Measurements from ENCODE around the gene HBB. TPM values are rescaled to one million over a fixed set of nuclear protein-coding genes. Genes with fewer than 3 reads are reported as not detected.

HBB gene
- total RNA-seq, 1 donor from 2014 or later: not detected

GRCh38 chr11:5203366-5203765 is 23.5 kb downstream of the HBB start:
- Mint-ChIP-seq H3K4me3 (no peak overlapping the region), H3K9me3 (no peaks in the 10 kb centered on the region), H3K4me1 (no peaks in the 10 kb centered on the region), H3K27ac (no peak overlapping the region), H3K36me3 (no peaks in the 10 kb centered on the region), H3K27me3 (ENCODE audit: insufficient read depth, low read depth) (no peaks in the 10 kb centered on the region)
- H3K4me1 ChIP-seq: peaks cover 9% of the 10 kb centered on the region
- no peak overlapping the region for H3K27ac ChIP-seq
- TF ChIP-seq EZH2 (IDR thresholded peaks at IDR 0.05) (no peak), EZH2phosphoT487 (IDR thresholded peaks at IDR 0.05) (no peak)
- TF ChIP-seq, protein P1, sequence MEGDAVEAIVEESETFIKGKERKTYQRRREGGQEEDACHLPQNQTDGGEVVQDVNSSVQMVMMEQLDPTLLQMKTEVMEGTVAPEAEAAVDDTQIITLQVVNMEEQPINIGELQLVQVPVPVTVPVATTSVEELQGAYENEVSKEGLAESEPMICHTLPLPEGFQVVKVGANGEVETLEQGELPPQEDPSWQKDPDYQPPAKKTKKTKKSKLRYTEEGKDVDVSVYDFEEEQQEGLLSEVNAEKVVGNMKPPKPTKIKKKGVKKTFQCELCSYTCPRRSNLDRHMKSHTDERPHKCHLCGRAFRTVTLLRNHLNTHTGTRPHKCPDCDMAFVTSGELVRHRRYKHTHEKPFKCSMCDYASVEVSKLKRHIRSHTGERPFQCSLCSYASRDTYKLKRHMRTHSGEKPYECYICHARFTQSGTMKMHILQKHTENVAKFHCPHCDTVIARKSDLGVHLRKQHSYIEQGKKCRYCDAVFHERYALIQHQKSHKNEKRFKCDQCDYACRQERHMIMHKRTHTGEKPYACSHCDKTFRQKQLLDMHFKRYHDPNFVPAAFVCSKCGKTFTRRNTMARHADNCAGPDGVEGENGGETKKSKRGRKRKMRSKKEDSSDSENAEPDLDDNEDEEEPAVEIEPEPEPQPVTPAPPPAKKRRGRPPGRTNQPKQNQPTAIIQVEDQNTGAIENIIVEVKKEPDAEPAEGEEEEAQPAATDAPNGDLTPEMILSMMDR (IDR thresholded peaks at IDR 0.05): no peak
- no peak overlapping the region for H3K4me2 ChIP-seq
- no peak overlapping the region for H3K4me3 ChIP-seq
- H3K36me3 ChIP-seq: no peaks in the 10 kb centered on the region
- no peak overlapping the region for H2AFZ ChIP-seq (replicated peaks)
- no peaks in the 10 kb centered on the region for H3K9me3 ChIP-seq (ENCODE audit: low read depth)
- no peaks in the 10 kb centered on the region for H3F3A ChIP-seq (ENCODE audit: low read depth)
- no peak for DNase-seq (ENCODE audit: low spot score)
- no peaks in the 10 kb centered on the region for H3K79me2 ChIP-seq (ENCODE audit: low read depth)
- no peaks in the 10 kb centered on the region for H3K27me3 ChIP-seq
- no peaks in the 10 kb centered on the region for H4K20me1 ChIP-seq (ENCODE audit: low read depth)
- H3K9ac ChIP-seq: no peak overlapping the region

DNA sequence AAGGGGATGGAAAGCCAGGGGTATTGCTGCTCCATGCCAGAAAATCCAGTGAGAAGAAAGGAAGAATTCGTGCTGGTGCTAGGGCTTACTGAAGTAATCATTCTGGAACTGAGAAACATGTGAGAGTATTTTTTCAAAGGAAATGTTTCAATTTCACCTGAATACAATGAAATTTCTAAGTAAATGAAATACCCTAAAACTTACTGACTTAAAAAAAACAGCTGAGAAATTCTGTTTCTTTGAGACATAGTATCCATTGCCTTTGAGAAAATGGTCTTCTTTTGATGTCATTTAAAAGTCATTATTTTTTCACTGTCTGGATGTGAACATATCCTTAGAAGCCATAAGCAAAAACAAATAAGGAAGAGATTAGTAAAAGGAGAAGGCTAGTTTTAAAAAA is 26.3 kb downstream of the HBB start, which contains the start of gene OR51V1:
OR51V1 (minus strand) TSS at position 101 of the 400 bp plus-strand sequence; CDS start at position 101, 0 bp downstream.
- H3K27me3 Mint-ChIP-seq (ENCODE audit: insufficient read depth, low read depth): no peaks in the 10 kb centered on the region
- H3K36me3 Mint-ChIP-seq: no peaks in the 10 kb centered on the region
- Histone ChIP-seq H3K27ac (no peak within 1 kb of the TSS), H3K9ac (no peak within 1 kb of the TSS), H3K79me2 (ENCODE audit: low read depth) (no peaks in the 10 kb centered on the region), H3K36me3 (no peaks in the 10 kb centered on the region), H3K27me3 (no peaks in the 10 kb centered on the region), H3K4me1 (peaks cover 19% of the 10 kb centered on the region), H3K9me3 (ENCODE audit: low read depth) (no peaks in the 10 kb centered on the region), H2AFZ (replicated peaks) (peak within 1 kb of the TSS; percentile 35), H3F3A (ENCODE audit: low read depth) (no peaks in the 10 kb centered on the region), H3K4me3 (no peak within 1 kb of the TSS), H3K4me2 (no peak within 1 kb of the TSS), H4K20me1 (ENCODE audit: low read depth) (no peaks in the 10 kb centered on the region)
- H3K27ac Mint-ChIP-seq: no peak within 1 kb of the TSS
- H3K9me3 Mint-ChIP-seq: no peaks in the 10 kb centered on the region
- DNase-seq (ENCODE audit: low spot score): no peak
- TF ChIP-seq EZH2phosphoT487 (IDR thresholded peaks at IDR 0.05): no peak
- TF ChIP-seq, protein P1 (IDR thresholded peaks at IDR 0.05): no peak
- no peak for TF ChIP-seq EZH2 (IDR thresholded peaks at IDR 0.05)
- no peaks in the 10 kb centered on the region for H3K4me1 Mint-ChIP-seq
- H3K4me3 Mint-ChIP-seq: no peak within 1 kb of the TSS

DNA sequence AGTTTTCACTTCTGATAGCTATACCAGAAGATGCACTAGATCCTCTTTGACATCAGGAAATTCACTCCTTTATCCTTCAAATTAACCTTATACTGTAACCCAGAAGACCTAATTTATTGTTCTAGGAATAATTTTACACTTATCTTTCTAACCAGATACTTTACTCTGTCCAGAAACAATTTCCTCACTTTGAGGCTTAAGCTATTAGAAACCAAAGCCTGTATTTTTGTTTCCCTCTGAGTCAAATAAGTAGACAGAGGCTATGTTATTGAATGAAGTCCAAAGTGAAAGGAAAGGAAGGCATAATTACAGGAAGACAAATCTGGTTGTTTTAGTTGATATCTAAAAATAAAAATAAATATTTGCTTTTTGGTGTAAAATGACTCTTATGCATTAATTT is 28.6 kb downstream of the HBB start:
- H3K27me3 Mint-ChIP-seq (ENCODE audit: insufficient read depth, low read depth): no peaks in the 10 kb centered on the region
- DNase-seq (ENCODE audit: low spot score): no peak
- no peaks in the 10 kb centered on the region for H3K36me3 ChIP-seq
- no peaks in the 10 kb centered on the region for H3K4me1 Mint-ChIP-seq
- H3K9ac ChIP-seq: no peak overlapping the region
- H3K9me3 Mint-ChIP-seq: no peaks in the 10 kb centered on the region
- TF ChIP-seq EZH2 (IDR thresholded peaks at IDR 0.05) (no peak), EZH2phosphoT487 (IDR thresholded peaks at IDR 0.05) (no peak)
- H3K4me1 ChIP-seq: peaks cover 19% of the 10 kb centered on the region
- no peak overlapping the region for H2AFZ ChIP-seq (replicated peaks)
- no peak overlapping the region for H3K4me2 ChIP-seq
- no peak overlapping the region for H3K27ac ChIP-seq
- H3K4me3 ChIP-seq: no peak overlapping the region
- H3K9me3 ChIP-seq (ENCODE audit: low read depth): no peaks in the 10 kb centered on the region
- no peaks in the 10 kb centered on the region for H3F3A ChIP-seq (ENCODE audit: low read depth)
- H3K79me2 ChIP-seq (ENCODE audit: low read depth): no peaks in the 10 kb centered on the region
- no peak overlapping the region for H3K4me3 Mint-ChIP-seq
- H4K20me1 ChIP-seq (ENCODE audit: low read depth): no peaks in the 10 kb centered on the region
- H3K27ac Mint-ChIP-seq: no peak overlapping the region
- no peaks in the 10 kb centered on the region for H3K36me3 Mint-ChIP-seq
- no peaks in the 10 kb centered on the region for H3K27me3 ChIP-seq

GRCh38 chr11:5197536-5197935 is 29.3 kb downstream of the HBB start:
- Histone ChIP-seq H3K36me3 (no peaks in the 10 kb centered on the region), H2AFZ (replicated peaks) (no peak overlapping the region), H3K27me3 (no peaks in the 10 kb centered on the region), H3K79me2 (ENCODE audit: low read depth) (no peaks in the 10 kb centered on the region), H3K4me2 (no peak overlapping the region), H3K4me1 (peaks cover 19% of the 10 kb centered on the region), H4K20me1 (ENCODE audit: low read depth) (no peaks in the 10 kb centered on the region), H3K9me3 (ENCODE audit: low read depth) (no peaks in the 10 kb centered on the region), H3K4me3 (no peak overlapping the region), H3K27ac (no peak overlapping the region), H3F3A (ENCODE audit: low read depth) (no peaks in the 10 kb centered on the region), H3K9ac (no peak overlapping the region)
- Mint-ChIP-seq H3K4me1 (no peaks in the 10 kb centered on the region), H3K9me3 (no peaks in the 10 kb centered on the region), H3K36me3 (no peaks in the 10 kb centered on the region), H3K27me3 (ENCODE audit: insufficient read depth, low read depth) (no peaks in the 10 kb centered on the region), H3K4me3 (no peak overlapping the region), H3K27ac (no peak overlapping the region)
- DNase-seq (ENCODE audit: low spot score): no peak
- TF ChIP-seq EZH2phosphoT487 (IDR thresholded peaks at IDR 0.05) (no peak), EZH2 (IDR thresholded peaks at IDR 0.05) (no peak)
- TF ChIP-seq, protein P1 (IDR thresholded peaks at IDR 0.05): no peak

Measured in neural progenitor cell (in vitro differentiated cells).